Stimulated activated CD4-positive, alpha-beta T cell treated with anti-CD3 and anti-CD28 coated beads, Interleukin-1b, Interleukin-23, amount 100 ng/mL, for 4 hours (primary cell): ENCODE results near the gene NRXN3.

Experiments
- DNase-seq, 2 donors: peaks; one replicate each; pipeline ENCODE4 v3.0.0-alpha.2; 2020; ENCODE audit warnings: low read depth in 2 of 2

Gene NRXN3

GRCh38 chr14:78242086-78242485 lies 71.9 kb downstream of the NRXN3 start:
- no peak for DNase-seq

DNA sequence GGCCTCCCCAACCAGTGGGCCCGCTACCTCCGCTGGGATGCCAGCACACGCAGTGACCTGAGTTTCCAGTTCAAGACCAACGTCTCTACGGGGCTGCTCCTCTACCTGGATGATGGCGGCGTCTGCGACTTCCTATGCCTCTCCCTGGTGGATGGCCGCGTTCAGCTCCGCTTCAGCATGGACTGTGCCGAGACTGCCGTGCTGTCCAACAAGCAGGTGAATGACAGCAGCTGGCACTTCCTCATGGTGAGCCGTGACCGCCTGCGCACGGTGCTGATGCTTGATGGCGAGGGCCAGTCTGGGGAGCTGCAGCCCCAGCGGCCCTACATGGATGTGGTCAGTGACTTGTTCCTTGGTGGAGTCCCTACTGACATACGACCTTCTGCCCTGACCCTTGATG lies 73.0 kb downstream of the NRXN3 start:
- DNase-seq, result no peak

- no peak for DNase-seq
These were observed 75.1 kb downstream of the NRXN3 start for GRCh38 chr14:78245238-78245637.

GRCh38 chr14:78248501-78249090 lies 78.4 kb downstream of the NRXN3 start:
- DNase-seq, result no peak

DNA sequence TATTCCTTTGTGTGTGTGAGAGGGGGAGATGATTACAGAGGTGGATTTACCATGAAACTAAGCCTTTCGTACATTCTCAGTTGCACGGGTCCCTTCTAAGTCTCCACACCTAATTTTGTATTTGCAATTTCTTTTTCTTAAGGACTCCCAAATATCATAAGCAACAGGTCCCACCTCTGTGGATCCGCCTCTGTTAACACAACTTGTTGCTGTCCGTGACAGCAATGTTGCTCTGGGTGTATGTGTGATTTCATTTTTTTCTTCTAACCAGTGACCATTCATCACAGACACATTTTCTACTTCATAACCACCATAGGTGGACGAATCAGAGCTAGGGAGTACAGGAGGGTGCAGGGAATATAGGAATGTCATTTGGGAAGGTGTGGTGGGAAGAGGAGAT lies 81.1 kb downstream of the NRXN3 start:
- DNase-seq, result no peak

GRCh38 chr14:78253986-78254385 lies 83.8 kb downstream of the NRXN3 start:
- DNase-seq, result no peak

- DNase-seq, result no peak
These were observed 84.8 kb downstream of the NRXN3 start for GRCh38 chr14:78254911-78255461.

- DNase-seq, result no peak
These were observed 89.7 kb downstream of the NRXN3 start for GRCh38 chr14:78259831-78260230.

- no peak for DNase-seq
These were observed 108.5 kb downstream of the NRXN3 start for GRCh38 chr14:78278464-78279250.

DNA sequence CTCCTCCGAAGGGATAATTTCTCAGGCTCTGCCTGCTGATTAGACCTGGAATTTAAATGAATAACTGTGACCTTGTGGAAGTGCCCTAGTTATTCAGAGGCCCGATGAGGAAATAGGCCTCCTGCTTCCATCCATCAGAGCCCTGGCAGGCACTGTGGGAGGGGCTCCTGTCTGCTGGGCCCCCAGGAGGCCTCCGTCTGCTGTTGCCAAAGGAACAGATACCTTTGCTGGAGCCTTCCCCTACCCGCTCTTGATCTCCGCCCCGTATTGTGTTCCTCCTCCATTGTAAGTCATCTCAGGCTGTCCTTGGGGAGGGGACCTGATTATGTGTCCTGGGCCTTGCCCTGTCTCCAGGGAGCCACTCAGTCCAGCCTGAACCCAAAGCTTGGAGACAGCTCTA lies 112.3 kb downstream of the NRXN3 start:
- no peak for DNase-seq

GRCh38 chr14:78286210-78286609 lies 116.0 kb downstream of the NRXN3 start:
- no peak for DNase-seq

DNA sequence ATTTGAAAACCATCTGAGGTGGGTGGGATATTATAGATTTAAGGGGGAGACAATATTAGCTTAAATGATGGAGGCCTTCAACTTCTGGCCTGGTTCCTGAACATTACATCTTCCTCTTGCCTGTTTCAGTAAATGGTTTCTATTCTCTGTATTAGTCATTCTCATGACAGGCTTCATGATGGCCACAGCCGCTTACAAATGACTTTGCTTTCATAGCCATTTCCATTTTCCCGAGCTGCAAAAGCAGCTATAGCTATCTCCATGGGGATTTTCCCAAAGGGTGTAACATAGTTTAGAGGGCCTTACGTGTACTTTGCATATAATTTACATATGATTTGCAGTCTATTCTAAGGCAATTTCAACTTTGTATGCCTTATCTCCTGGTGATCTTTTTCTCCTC lies 121.8 kb downstream of the NRXN3 start:
- DNase-seq, result no peak

GRCh38 chr14:78297858-78298257 lies 127.7 kb downstream of the NRXN3 start:
- DNase-seq, result no peak

DNA sequence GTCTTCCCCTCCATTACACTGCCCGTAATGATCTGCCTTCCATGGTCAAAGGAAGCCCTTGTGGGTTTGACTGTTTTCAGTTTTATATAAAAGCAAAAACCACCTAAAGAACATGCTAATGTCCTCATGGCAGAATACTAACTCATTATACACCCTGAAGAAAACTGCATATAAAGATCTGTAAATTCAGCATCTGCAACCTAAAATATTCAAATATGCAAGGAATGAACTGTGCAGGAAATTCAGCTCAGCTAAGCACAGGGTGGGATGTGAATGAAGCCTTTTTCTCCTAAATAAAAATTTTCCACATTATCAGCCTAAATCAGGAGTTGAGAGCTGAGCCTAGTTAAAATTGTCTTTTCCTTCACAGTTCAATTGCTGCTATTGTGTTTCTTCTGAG lies 128.1 kb downstream of the NRXN3 start:
- no peak for DNase-seq

DNA sequence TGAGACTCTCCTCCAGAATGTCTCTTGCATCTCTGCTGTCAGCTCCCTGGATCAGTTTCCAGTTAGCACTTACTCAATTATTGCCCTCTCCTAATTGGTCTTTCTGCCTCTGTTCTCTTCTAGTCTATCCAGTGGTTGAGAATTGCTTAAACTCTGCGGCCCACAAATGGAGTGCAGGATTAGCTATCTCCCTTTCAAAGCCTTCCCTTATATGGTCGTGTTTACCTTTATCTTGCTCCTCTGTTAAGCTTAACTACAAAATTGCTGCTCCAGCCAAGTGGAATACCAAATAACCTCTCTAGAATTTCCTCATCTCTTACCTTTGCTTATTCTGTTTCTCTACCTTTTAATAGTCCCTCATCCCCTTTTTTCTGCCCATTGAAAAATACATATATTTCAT lies 132.7 kb downstream of the NRXN3 start:
- DNase-seq, result no peak

DNA sequence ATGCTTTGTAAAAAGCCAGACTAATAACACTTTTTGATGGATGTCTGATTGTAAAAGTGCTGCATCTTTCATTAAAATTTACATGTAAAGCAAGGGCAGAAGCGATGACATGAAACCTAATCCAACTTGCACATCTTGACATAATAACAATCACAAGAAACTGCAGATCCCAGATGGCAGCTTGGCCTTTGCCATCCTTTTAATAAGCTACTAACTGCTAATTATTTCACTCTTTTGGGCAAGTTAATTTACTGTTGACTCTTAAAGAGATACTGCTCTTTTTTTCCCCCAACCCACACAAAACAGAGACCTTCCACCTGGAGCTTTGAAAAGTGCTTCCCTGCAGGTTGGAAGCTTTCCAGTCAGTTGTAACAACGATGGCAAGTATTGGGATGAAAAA lies 137.5 kb downstream of the NRXN3 start:
- DNase-seq, result no peak

- DNase-seq, result no peak
These were observed 137.9 kb downstream of the NRXN3 start for GRCh38 chr14:78308079-78308478.

DNA sequence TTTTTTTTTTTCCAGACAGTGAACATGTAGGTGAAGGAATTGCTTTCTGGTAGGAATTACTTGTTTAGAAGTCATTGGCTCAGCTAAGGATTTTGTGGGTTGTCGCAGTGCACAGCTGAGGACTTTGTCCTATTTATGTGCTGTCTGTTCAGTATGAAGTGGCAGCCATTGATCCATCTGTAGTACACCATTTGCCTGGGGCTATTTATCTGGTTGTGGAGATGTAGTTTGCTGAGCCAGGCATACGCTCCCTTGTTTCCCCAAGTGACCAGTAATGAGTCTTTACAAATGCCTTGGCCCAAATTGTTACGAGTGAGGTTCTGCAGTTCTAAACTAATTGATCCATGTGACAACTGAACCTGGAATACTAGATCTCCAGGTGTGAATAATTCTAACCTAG lies 140.1 kb downstream of the NRXN3 start:
- no peak for DNase-seq

DNA sequence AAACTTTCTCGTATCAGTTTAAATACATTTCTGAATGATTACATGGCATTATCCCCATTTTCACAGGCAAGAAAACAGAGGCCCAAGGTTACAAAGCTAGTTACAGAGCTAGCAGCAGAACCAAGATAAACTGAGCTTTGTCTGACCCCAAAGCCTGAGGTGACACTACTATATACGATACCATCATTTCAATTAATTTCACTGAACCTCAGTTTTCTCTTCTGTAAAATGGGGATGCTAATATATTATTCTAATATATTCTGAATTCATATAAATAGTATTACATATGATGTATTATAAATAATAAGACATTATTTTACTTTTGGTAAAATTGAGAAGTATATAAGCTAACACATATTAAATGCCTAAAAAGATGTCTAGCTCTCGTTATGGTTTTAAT lies 143.3 kb downstream of the NRXN3 start:
- no peak for DNase-seq

DNA sequence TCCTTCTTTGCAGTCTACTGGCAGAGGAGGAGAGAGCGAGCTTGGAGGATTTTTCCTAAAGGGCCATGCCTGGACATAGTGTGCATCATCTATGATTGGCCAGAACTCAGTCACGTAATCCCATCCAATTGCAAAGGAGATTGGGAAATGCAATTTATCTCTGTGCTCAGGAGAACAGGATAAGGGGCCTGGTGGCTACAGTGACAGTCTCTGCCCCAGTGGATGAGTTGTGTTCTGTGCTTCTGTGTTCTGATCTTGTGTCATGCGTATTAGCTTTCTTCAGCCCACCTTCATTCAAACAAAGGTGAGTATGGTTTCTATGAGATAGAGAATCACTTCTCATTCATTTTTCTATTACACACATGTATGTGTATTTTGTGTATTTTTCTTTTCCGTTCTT lies 144.3 kb downstream of the NRXN3 start:
- no peak for DNase-seq

- DNase-seq, result no peak
These were observed 145.9 kb downstream of the NRXN3 start for GRCh38 chr14:78316052-78316451.

GRCh38 chr14:78316786-78317185 lies 146.6 kb downstream of the NRXN3 start:
- no peak for DNase-seq

- DNase-seq, result no peak
These were observed 149.2 kb downstream of the NRXN3 start for GRCh38 chr14:78319406-78319805.
